ENCODE results near the gene CHPF2.

DNA sequence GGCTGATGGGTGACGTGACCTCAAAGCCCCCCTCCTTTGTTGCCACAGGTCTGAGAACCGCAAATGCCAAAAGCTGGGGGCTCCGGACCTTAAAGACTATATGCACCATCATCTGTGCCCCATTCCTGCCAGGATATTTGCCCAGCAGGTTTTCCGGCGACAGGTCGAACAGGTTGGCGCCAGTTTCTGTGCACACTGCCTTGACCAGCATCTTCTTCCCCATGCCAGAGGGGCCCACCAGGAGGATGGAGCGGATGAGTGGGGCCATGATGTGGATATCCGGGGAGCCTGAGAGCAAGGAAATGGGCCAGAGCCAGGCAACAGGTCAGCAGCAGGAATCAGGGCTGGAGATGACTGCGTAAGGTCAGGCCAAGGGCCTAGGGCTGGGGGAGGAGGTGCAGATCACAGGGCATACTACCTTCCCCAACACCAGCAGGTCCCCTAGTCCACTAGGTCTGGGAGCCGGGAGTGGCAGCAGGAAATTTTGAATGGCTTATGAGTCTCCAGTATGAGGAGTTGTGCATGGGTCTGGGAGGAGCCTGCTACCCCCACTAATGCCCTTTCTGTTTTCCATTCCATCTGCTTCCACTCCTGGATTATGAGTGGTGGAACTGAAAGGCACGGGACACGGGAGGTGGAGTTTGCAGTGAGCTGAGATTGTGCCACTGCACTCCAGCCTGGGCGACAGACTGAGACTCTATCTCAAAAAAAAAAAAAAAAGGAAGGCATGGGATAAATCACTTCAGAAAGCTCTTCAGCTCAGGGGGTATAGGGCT, 38.9 kb upstream of the CHPF2 start:
- TF ChIP-seq CTCF (IDR thresholded peaks at IDR 0.05) (no peak), EP300 (IDR thresholded peaks at IDR 0.05) (no peak), POLR2A (IDR thresholded peaks at IDR 0.05) (no peak)

All from tibial nerve (tissue), 4 donors.